ENCODE results near the gene MYL11.

DNA sequence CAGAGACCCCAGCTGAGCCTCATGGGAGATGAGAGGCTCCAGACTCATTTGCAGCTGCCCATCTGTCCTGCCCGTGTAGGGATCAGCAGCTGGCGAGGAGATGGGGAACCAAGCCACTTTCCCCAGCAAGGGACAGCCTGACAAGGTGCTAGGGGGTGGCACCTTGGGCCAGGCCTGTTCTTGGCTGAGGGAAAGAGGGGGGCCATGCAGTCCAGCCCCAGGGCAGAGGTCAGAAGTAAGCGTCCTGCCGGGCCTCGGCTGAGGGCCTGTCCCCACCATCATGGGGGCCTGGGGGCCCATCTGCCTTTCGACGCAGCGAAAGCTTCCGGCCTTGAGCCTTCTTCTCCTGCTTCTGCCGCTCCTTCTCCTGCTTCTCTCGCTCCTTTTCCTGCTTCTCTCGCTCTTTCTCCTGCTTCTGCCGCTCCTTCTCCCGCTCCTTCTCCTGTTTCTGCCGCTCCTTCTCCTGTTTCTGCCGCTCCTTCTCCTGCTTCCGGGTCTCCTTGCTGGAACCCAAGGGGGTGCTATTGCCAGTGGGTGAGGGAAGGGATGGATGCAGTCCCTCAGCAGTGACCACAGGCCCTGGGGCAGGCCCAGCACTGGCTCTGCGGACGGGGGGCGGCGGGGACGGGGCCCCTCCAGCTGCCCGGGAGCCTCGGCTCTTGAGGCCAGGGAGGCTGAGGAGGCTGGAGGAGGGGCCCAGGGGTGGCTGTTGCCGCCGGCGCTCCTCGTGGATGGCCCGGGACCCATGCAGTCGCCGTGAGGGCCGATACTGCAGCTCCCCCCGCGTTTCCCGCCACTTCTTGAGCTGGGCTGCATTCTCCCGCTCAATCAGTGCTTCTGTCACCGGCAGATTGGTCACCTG, 16.7 kb upstream of the MYL11 start:
- TF ChIP-seq CBX2 (IDR thresholded peaks at IDR 0.05; ENCODE audit: borderline replicate concordance, low read depth) (no peak), EP300 (IDR thresholded peaks at IDR 0.05) (no peak), POLR2A (IDR thresholded peaks at IDR 0.05; ENCODE audit: low read length) (no peak), MYC (IDR thresholded peaks at IDR 0.05; ENCODE audit: borderline replicate concordance, low read length) (no peak), RAD21 (conservative IDR thresholded peaks at IDR 0.05 in 1 of 2, IDR thresholded peaks at IDR 0.05 in 1 of 2) (no peak)
- TF ChIP-seq, protein P1, sequence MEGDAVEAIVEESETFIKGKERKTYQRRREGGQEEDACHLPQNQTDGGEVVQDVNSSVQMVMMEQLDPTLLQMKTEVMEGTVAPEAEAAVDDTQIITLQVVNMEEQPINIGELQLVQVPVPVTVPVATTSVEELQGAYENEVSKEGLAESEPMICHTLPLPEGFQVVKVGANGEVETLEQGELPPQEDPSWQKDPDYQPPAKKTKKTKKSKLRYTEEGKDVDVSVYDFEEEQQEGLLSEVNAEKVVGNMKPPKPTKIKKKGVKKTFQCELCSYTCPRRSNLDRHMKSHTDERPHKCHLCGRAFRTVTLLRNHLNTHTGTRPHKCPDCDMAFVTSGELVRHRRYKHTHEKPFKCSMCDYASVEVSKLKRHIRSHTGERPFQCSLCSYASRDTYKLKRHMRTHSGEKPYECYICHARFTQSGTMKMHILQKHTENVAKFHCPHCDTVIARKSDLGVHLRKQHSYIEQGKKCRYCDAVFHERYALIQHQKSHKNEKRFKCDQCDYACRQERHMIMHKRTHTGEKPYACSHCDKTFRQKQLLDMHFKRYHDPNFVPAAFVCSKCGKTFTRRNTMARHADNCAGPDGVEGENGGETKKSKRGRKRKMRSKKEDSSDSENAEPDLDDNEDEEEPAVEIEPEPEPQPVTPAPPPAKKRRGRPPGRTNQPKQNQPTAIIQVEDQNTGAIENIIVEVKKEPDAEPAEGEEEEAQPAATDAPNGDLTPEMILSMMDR (IDR thresholded peaks at IDR 0.05): no peak
- TF ChIP-seq, protein P2, sequence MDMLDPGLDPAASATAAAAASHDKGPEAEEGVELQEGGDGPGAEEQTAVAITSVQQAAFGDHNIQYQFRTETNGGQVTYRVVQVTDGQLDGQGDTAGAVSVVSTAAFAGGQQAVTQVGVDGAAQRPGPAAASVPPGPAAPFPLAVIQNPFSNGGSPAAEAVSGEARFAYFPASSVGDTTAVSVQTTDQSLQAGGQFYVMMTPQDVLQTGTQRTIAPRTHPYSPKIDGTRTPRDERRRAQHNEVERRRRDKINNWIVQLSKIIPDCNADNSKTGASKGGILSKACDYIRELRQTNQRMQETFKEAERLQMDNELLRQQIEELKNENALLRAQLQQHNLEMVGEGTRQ (IDR thresholded peaks at IDR 0.05): no peak
